Tibial artery (tissue), 4 donors: Measurements from ENCODE around the gene PTPRN2.

Experiments
- DNase-seq, 2 donors: peaks; one replicate each; pipeline ENCODE4 v3.0.0-alpha.2; 2019
- H3K27ac ChIP-seq, 2 donors: fragments of 200-600 bp; sonication (generic) in 1 of 2; 1 replicate in 1 of 2; 2 replicates in 1 of 2; pipeline ENCODE4 v1.5.1; 2018 to 2019; ENCODE audit warnings: mild to moderate bottlenecking in 1 of 2
- H3K27me3 ChIP-seq, 2 donors: fragments of 200-600 bp; sonication (generic) in 1 of 2; one replicate each; pipeline versions ENCODE4 v1.5.1 to v1.6.0; 2016 to 2019
- H3K36me3 ChIP-seq, 3 donors: fragments of 200-600 bp; sonication (generic) in 2 of 3; one replicate each; pipeline ENCODE4 v1.5.1; 2016 to 2019; ENCODE audit warnings: mild to moderate bottlenecking in 2 of 3
- H3K4me1 ChIP-seq, 4 donors: fragments of 200-600 bp; sonication (generic) in 2 of 4; 1 replicate in 3 of 4; 2 replicates in 1 of 4; pipeline ENCODE4 v1.5.1; 2016 to 2019
- H3K4me3 ChIP-seq, 2 donors: fragments of 200-600 bp; sonication (generic) in 1 of 2; 1 replicate in 1 of 2; 2 replicates in 1 of 2; pipeline ENCODE4 v1.5.1; 2018 to 2019; ENCODE audit warnings: mild to moderate bottlenecking in 2 of 2
- H3K9me3 ChIP-seq, 3 donors: fragments of 200-600 bp; sonication (generic) in 1 of 3; one replicate each; pipeline ENCODE4 v1.5.1; 2016 to 2019
- intact Hi-C: fragments of 100-400 bp; cut with DNase I; formaldehyde crosslinking; loops from one replicate; pipeline ENCODE4 v1.15.0; 2023; ENCODE audit warnings: low total_unique reads
- TF ChIP-seq, protein P1 (sequence below), 2 experiments: fragments of 200-600 bp in 1 of 2; fragments of 450-650 bp in 1 of 2; IDR thresholded peaks; one replicate each; pipeline ENCODE4 v1.5.1; 2017 to 2019; ENCODE audit warnings: antibody characterized with exemption in 2 of 2, mild to moderate bottlenecking in 1 of 2, moderate library complexity in 1 of 2

The PTPRN2 gene

DNA sequence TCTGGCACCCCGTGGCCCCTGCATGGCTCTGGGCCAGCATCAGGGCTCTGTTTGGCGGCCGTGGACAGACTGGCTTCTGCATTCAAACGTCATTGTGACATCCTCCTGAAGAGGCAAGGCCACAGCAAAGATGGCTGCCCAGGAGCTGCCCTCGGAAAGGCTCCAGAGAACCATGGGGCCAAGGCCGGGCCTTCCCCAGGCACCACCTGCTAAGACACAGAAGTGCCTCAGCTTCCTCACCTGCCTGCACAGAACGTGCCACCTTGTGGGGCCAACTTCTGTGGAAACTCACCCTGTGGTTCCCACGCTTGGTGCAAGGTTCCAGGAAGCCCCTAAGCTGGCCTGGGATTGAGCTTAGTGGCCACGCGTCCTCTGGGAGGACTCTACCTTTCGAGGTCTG is 396.9 kb downstream of the PTPRN2 start:
- no peak for DNase-seq
- Histone ChIP-seq H3K9me3 (peaks cover 0 to 33% (median 14%) of the 10 kb centered on the region in 3 donors), H3K36me3 (no peaks in the 10 kb centered on the region), H3K4me1 (no peaks in the 10 kb centered on the region), H3K4me3 (no peak overlapping the region), H3K27ac (no peak overlapping the region), H3K27me3 (no peaks in the 10 kb centered on the region)
- TF ChIP-seq, protein P1, sequence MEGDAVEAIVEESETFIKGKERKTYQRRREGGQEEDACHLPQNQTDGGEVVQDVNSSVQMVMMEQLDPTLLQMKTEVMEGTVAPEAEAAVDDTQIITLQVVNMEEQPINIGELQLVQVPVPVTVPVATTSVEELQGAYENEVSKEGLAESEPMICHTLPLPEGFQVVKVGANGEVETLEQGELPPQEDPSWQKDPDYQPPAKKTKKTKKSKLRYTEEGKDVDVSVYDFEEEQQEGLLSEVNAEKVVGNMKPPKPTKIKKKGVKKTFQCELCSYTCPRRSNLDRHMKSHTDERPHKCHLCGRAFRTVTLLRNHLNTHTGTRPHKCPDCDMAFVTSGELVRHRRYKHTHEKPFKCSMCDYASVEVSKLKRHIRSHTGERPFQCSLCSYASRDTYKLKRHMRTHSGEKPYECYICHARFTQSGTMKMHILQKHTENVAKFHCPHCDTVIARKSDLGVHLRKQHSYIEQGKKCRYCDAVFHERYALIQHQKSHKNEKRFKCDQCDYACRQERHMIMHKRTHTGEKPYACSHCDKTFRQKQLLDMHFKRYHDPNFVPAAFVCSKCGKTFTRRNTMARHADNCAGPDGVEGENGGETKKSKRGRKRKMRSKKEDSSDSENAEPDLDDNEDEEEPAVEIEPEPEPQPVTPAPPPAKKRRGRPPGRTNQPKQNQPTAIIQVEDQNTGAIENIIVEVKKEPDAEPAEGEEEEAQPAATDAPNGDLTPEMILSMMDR (IDR thresholded peaks at IDR 0.05): no peak
- intact Hi-C loops: no loop called here

DNA sequence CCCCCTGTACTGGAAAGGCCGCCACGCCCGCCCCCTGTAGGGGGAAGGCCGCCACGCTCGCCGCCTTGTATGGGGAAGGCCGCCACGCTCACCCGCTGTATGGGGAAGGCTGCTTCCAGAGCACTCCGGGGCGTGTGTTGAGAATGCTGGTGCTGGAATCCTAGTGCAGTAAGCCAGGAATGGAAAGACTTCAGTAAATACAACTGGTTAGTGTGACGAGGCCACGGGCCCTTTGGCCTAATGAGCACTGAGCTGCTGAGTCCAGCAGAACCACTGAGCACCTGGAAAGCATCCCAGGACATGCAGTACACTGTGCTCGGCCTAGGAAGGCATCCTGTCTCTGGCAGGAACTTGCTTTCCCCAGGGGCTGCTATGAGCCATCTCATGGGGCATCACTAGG is 398.9 kb downstream of the PTPRN2 start:
- intact Hi-C loops: no loop called here
- TF ChIP-seq, protein P1 (IDR thresholded peaks at IDR 0.05): no peak

DNA sequence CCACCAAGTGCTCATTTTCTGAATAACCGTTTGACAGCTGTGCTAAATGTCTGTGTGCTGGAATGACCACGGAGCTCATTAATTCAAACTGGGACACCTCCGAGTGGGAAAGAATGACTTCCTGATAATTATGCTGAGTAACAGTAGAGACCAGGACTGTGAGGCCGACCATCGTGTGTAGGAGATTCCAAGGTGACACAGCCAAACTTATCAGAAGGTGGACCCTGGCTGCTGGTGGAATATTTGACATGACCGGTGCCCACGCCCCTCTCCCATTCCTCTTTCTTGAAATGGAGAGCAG is 400.0 kb downstream of the PTPRN2 start:
- Histone ChIP-seq H3K4me1 (no peaks in the 10 kb centered on the region), H3K36me3 (no peaks in the 10 kb centered on the region), H3K27me3 (no peaks in the 10 kb centered on the region), H3K9me3 (peaks cover 0 to 4% (median 0%) of the 10 kb centered on the region in 3 donors), H3K4me3 (no peak overlapping the region), H3K27ac (no peak overlapping the region)
- TF ChIP-seq, protein P1 (IDR thresholded peaks at IDR 0.05): no peak
- intact Hi-C loops: no loop called here
- DNase-seq: no peak

More for the DNA sequence above, 398.9 kb downstream of the PTPRN2 start:
- Histone ChIP-seq H3K4me1 (no peaks in the 10 kb centered on the region), H3K36me3 (no peaks in the 10 kb centered on the region), H3K27ac (no peak overlapping the region), H3K9me3 (peaks cover 0 to 14% (median 0%) of the 10 kb centered on the region in 3 donors), H3K4me3 (no peak overlapping the region), H3K27me3 (no peaks in the 10 kb centered on the region)
- no peak for DNase-seq

DNA sequence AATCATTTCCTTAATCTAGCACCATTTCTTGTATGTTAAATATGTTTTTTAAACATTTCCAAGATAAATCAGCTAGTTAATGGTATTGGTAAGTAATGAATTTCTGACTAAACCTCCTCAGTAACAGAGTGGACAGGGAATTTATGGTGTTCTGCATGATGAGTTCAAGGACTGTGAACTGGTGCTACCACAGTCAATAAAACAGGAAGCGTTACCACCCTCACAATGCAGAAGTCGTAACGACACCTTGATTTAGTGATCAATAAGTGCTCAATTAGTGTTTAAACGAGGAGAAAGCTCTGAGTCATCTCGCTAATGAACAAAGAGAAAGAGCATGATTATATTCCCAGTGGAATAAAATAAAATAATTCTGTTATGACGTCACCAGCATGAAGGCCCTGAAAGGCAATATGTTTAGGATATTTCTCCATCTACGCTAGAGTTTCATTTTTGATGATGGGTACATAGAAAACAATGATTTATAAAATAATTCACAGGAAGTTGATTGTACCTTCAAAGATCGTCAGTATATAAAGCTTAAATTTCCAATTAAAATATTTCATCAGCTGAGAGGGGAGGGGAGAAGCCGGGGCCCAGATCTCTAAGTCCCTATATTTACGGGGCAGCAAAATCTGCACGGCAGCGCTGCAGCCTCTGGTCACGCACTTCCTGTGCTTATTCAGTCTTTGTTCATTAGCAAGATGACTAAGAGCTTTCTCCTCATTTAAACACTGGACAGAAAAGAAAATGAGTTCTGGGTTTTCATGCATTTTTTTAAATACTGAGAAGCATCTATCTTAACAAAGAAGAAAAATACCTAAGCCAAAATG is 400.5 kb downstream of the PTPRN2 start:
- Histone ChIP-seq H3K36me3 (no peaks in the 10 kb centered on the region), H3K4me3 (no peak overlapping the region), H3K27me3 (no peaks in the 10 kb centered on the region), H3K9me3 (peaks cover 0 to 4% (median 0%) of the 10 kb centered on the region in 3 donors), H3K4me1 (no peaks in the 10 kb centered on the region), H3K27ac (no peak overlapping the region)
- DNase-seq: no peak
- intact Hi-C loops: no loop called here
- TF ChIP-seq, protein P1 (IDR thresholded peaks at IDR 0.05): no peak

DNA sequence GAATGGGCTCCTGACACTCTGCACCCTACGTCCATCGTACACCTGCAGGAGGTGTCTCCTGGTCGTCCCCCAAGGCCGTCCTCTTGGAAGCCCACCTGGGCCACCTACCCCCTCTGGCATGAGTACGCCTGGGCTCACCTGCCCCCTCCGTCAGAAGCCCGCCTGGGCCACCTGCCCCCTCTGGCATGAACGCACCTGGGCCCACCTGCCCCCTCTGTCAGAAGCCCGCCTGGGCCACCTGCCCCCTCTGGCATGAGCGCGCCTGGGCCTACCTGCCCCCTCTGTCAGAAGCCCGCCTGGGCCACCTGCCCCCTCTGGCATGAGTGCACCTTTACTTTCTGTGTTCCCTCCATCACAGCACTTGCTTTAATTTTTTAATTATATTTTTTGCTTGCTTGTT is 401.2 kb downstream of the PTPRN2 start:
- peaks cover 0 to 4% (median 0%) of the 10 kb centered on the region in 3 donors for H3K9me3 ChIP-seq
- no peak overlapping the region for H3K27ac ChIP-seq
- H3K4me3 ChIP-seq: no peak overlapping the region
- TF ChIP-seq, protein P1 (IDR thresholded peaks at IDR 0.05): no peak
- intact Hi-C loops: no loop called here
- no peaks in the 10 kb centered on the region for H3K4me1 ChIP-seq
- DNase-seq: no peak
- no peaks in the 10 kb centered on the region for H3K36me3 ChIP-seq
- no peaks in the 10 kb centered on the region for H3K27me3 ChIP-seq
